GM19467 (cell line): ENCODE measurements around the gene NKTR.

Source experiments
- ATAC-seq: cut with Tn5 transposase; IDR thresholded peaks from one replicate; pipeline ENCODE4 v1.9.1; 2021; ENCODE audit warnings: mild to moderate bottlenecking, moderate library complexity; ENCODE audit not compliant: unreplicated experiment

NKTR gene

GRCh38 chr3:42649006-42649405 lies 48.5 kb downstream of the NKTR start:
- ATAC-seq, result no peak

- ATAC-seq, result no peak
These were observed 49.3 kb downstream of the NKTR start for GRCh38 chr3:42649783-42650182.

GRCh38 chr3:42651248-42652091 lies 51.0 kb downstream of the NKTR start:
- no peak for ATAC-seq

GRCh38 chr3:42652251-42652610 lies 51.7 kb downstream of the NKTR start:
- ATAC-seq, result peak; percentile 30

GRCh38 chr3:42652611-42653302 lies 52.3 kb downstream of the NKTR start:
- ATAC-seq, result peak; percentile 70

- no peak for ATAC-seq
These were observed 52.7 kb downstream of the NKTR start for GRCh38 chr3:42653303-42653559.

GRCh38 chr3:42653560-42654330 lies 53.3 kb downstream of the NKTR start, which contains the start of gene ZBTB47:
Gene ZBTB47 (plus strand): TSS chr3:42653697. CDS start chr3:42658356, 4,659 bp downstream.
- no peak for ATAC-seq

GRCh38 chr3:42654331-42655201 lies 54.1 kb downstream of the NKTR start:
- no peak for ATAC-seq

GRCh38 chr3:42655331-42655888 lies 54.9 kb downstream of the NKTR start:
- no peak for ATAC-seq

GRCh38 chr3:42655980-42656679 lies 55.6 kb downstream of the NKTR start:
- no peak for ATAC-seq

- no peak for ATAC-seq
These were observed 56.5 kb downstream of the NKTR start for GRCh38 chr3:42656680-42657610.

- no peak for ATAC-seq
These were observed 57.2 kb downstream of the NKTR start for GRCh38 chr3:42657675-42658074.

- ATAC-seq, result no peak
These were observed 57.7 kb downstream of the NKTR start for GRCh38 chr3:42658091-42658770.

GRCh38 chr3:42658771-42659390 lies 58.4 kb downstream of the NKTR start:
- ATAC-seq, result no peak

GRCh38 chr3:42659451-42660130 lies 59.1 kb downstream of the NKTR start:
- ATAC-seq, result no peak

GRCh38 chr3:42660131-42660715 lies 59.7 kb downstream of the NKTR start:
- ATAC-seq, result no peak

- ATAC-seq, result no peak
These were observed 60.4 kb downstream of the NKTR start for GRCh38 chr3:42660898-42661297.
